Left ventricle myocardium inferior (tissue), 1 donor: Measurements from ENCODE around the gene EPB41L5. TPM values are rescaled to one million over a fixed set of nuclear protein-coding genes. Genes with fewer than 3 reads are reported as not detected.

ENCODE experiments used
- DNase-seq: peaks from one replicate; pipeline ENCODE4 v3.0.0-alpha.2; 2020
- H3K27ac ChIP-seq: fragments of 200-600 bp; replicated peaks from 2 replicates; pipeline ENCODE4 v1.8.0; 2021
- H3K27me3 ChIP-seq: fragments of 200-600 bp; 2 replicates; pipeline ENCODE4 v1.8.0; 2021; ENCODE audit warnings: low read depth
- H3K36me3 ChIP-seq: fragments of 200-600 bp; 2 replicates; pipeline ENCODE4 v1.8.0; 2021
- H3K4me1 ChIP-seq: fragments of 200-600 bp; 2 replicates; pipeline ENCODE4 v1.8.0; 2021
- H3K4me3 ChIP-seq: fragments of 200-600 bp; 2 replicates; pipeline ENCODE4 v1.8.0; 2021; ENCODE audit warnings: mild to moderate bottlenecking, moderate library complexity
- H3K9me3 ChIP-seq: fragments of 200-600 bp; replicated peaks from 2 replicates; pipeline ENCODE4 v1.8.0; 2021
- CTCF ChIP-seq: fragments of 200-600 bp; IDR thresholded peaks from 2 replicates; pipeline ENCODE4 v1.8.0; 2021; ENCODE audit warnings: antibody characterized with exemption, mild to moderate bottlenecking, borderline replicate concordance
- intact Hi-C: fragments of 100-400 bp; cut with micrococcal nuclease; formaldehyde crosslinking; loops from one replicate; pipeline ENCODE4 v1.11.0; 2022
- total RNA-seq: library from RNA; stranded (reverse); fragmentation: NEBNext Ultra II Directional; extraction: Animal tissue kit (Norgen Biotek cat#: 25700); gene quantifications from one replicate; pipeline ENCODE4 v1.2.1, GENCODE V29; 2021
- donor health status: DM: no; HTN: yes; CAD: no; lungs with severe emphysema.

Gene EPB41L5
- total RNA-seq, 1 donor from 2014 or later = 9.1 TPM

- Histone ChIP-seq H3K36me3 (no peaks in the 10 kb centered on the region), H3K4me1 (no peaks in the 10 kb centered on the region), H3K27ac (no peak overlapping the region), H3K27me3 (no peaks in the 10 kb centered on the region), H3K4me3 (no peak overlapping the region), H3K9me3 (no peaks in the 10 kb centered on the region)
- TF ChIP-seq CTCF = no peak
- no peak for DNase-seq
- intact Hi-C loops = no loop called here
These were observed 11.4 kb upstream of the EPB41L5 start for GRCh38 chr2:120001471-120001870.

- no peak overlapping the region for H3K27ac ChIP-seq
- no peaks in the 10 kb centered on the region for H3K27me3 ChIP-seq
- intact Hi-C loops = no loop called here
- no peak overlapping the region for H3K4me3 ChIP-seq
- no peaks in the 10 kb centered on the region for H3K9me3 ChIP-seq
- TF ChIP-seq CTCF = no peak
- H3K36me3 ChIP-seq = no peaks in the 10 kb centered on the region
- H3K4me1 ChIP-seq = no peaks in the 10 kb centered on the region
- no peak for DNase-seq
These were observed 8.6 kb upstream of the EPB41L5 start for GRCh38 chr2:120004254-120004653.

GRCh38 chr2:120005834-120006521 is 6.9 kb upstream of the EPB41L5 start:
- no peaks in the 10 kb centered on the region for H3K36me3 ChIP-seq
- no peaks in the 10 kb centered on the region for H3K4me1 ChIP-seq
- no peaks in the 10 kb centered on the region for H3K27me3 ChIP-seq
- TF ChIP-seq CTCF = no peak
- H3K27ac ChIP-seq = no peak overlapping the region
- DNase-seq = no peak
- intact Hi-C loops = no loop called here
- H3K9me3 ChIP-seq = no peaks in the 10 kb centered on the region
- no peak overlapping the region for H3K4me3 ChIP-seq

- intact Hi-C loops = no loop called here
- H3K27me3 ChIP-seq = no peaks in the 10 kb centered on the region
These were observed 5.0 kb upstream of the EPB41L5 start for GRCh38 chr2:120007851-120008250.

GRCh38 chr2:120012363-120012762 is 514 bp upstream of the EPB41L5 start:
- peak overlapping the region; percentile 90 for H3K27ac ChIP-seq
- H3K4me1 ChIP-seq = peaks cover 30% of the 10 kb centered on the region
- no peak for TF ChIP-seq CTCF
- intact Hi-C loops = no loop called here
- H3K36me3 ChIP-seq = no peaks in the 10 kb centered on the region
- H3K27me3 ChIP-seq = no peaks in the 10 kb centered on the region
- H3K9me3 ChIP-seq = no peaks in the 10 kb centered on the region
- peak overlapping the region; percentile 99 for H3K4me3 ChIP-seq
- DNase-seq = no peak

More at GRCh38 chr2:120007851-120008250, 5.0 kb upstream of the EPB41L5 start:
- no peak for TF ChIP-seq CTCF
- no peaks in the 10 kb centered on the region for H3K9me3 ChIP-seq
- H3K27ac ChIP-seq = no peak overlapping the region
- H3K4me1 ChIP-seq = peaks cover 11% of the 10 kb centered on the region
- H3K36me3 ChIP-seq = no peaks in the 10 kb centered on the region
- no peak overlapping the region for H3K4me3 ChIP-seq
- DNase-seq = no peak
